Left hindlimb (tissue), 1 donor: ENCODE results near the gene CHPF.

ENCODE experiments used
- DNase-seq: peaks from one replicate; pipeline ENCODE4 v3.0.0-alpha.2; 2018

Gene CHPF

GRCh38 chr2:219495531-219496122 is 48.0 kb downstream of the CHPF start:
- no peak for DNase-seq

GRCh38 chr2:219494952-219495530 is 48.6 kb downstream of the CHPF start:
- no peak for DNase-seq

- DNase-seq: no peak
These were observed 50.5 kb downstream of the CHPF start for GRCh38 chr2:219493086-219493485.

GRCh38 chr2:219492575-219492974 is 51.0 kb downstream of the CHPF start:
- no peak for DNase-seq

- DNase-seq: no peak
These were observed 52.2 kb downstream of the CHPF start for GRCh38 chr2:219491278-219491963.

GRCh38 chr2:219490600-219491130 is 52.9 kb downstream of the CHPF start:
- no peak for DNase-seq

GRCh38 chr2:219490186-219490585 is 53.4 kb downstream of the CHPF start:
- DNase-seq: no peak

GRCh38 chr2:219489315-219489714 is 54.3 kb downstream of the CHPF start:
- DNase-seq: no peak
